ENCODE measurements around the gene GJC2. TPM values are rescaled to one million over a fixed set of nuclear protein-coding genes. Genes with fewer than 3 reads are reported as not detected.

The GJC2 gene
- polyA plus RNA-seq, 2 of the 4 experiments (the other 2 are of a cell fraction): 0.09 to 0.48 TPM

DNA sequence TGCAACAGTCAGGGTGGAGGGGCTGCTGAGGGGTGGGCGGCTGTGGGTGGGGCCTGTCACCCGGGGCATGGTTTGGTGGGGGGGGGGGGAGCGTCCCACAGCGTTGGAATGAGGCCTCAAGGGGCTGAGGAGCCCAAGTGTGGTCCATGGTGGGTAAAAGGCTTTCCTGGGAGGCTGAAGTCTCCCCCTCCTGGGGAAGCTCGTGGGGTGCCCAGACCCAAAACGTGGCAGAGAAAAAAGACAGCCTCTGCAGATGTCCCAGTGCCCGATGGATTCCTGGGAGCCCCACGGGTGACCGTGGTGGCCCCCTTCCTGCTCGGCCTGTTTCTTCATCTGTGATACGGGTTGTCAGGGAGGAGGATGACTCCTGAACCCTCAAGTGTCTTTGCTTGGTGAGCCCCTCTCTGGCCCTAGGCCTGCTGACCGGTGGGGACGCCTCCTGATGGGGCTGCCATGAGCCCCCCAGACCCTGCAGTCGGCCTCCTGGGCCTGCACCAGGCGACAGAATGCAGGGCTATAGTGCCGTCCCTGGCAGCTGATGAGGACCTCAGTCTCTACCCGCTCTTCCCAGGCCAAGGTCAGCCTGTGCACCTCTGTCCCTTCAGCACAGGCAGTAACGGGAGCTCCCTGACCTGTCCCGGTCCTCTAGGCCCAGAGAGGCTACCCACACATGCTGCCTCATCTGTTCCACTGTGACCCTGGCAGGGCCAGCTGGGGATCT is 59.3 kb downstream of the GJC2 start:
- Histone ChIP-seq H3K4me1 (peaks cover 22% of the 10 kb centered on the region), H3K27ac (peak overlapping the region; percentile 68 to 86; a peak in 5 of 6 replicates), H3K4me2 (no peak overlapping the region; the same call in 2 of the 3 replicates), H3K4me3 (no peak overlapping the region), H3K9me3 (no peaks in the 10 kb centered on the region)
- ATAC-seq: no peak
- FAIRE-seq: no peak
- WGBS (ENCODE audit: missing lambda C conversion rate): 91% methylated on average over 12 of the region's 19 CpGs
- TF ChIP-seq CBX2 (IDR thresholded peaks at IDR 0.05; ENCODE audit: borderline replicate concordance, low read depth): no peak
- no peak for TF ChIP-seq ZC3H11A (IDR thresholded peaks at IDR 0.05)
- TF ChIP-seq, protein P1, sequence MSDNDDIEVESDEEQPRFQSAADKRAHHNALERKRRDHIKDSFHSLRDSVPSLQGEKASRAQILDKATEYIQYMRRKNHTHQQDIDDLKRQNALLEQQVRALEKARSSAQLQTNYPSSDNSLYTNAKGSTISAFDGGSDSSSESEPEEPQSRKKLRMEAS (IDR thresholded peaks at IDR 0.05): no peak
- no peak for TF ChIP-seq NFE2L2 (conservative IDR thresholded peaks at IDR 0.05; ENCODE audit: low read length)
- TF ChIP-seq NR3C1 (IDR thresholded peaks at IDR 0.05): no peak
- TF ChIP-seq JUNB (IDR thresholded peaks at IDR 0.05): no peak
- TF ChIP-seq RARB (CRISPR knock-in tag; IDR thresholded peaks at IDR 0.05): no peak
- TF ChIP-seq, protein P2, sequence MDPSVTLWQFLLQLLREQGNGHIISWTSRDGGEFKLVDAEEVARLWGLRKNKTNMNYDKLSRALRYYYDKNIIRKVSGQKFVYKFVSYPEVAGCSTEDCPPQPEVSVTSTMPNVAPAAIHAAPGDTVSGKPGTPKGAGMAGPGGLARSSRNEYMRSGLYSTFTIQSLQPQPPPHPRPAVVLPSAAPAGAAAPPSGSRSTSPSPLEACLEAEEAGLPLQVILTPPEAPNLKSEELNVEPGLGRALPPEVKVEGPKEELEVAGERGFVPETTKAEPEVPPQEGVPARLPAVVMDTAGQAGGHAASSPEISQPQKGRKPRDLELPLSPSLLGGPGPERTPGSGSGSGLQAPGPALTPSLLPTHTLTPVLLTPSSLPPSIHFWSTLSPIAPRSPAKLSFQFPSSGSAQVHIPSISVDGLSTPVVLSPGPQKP (IDR thresholded peaks at IDR 0.05; ENCODE audit: low read depth, low read length): no peak
- TF ChIP-seq, protein P3, sequence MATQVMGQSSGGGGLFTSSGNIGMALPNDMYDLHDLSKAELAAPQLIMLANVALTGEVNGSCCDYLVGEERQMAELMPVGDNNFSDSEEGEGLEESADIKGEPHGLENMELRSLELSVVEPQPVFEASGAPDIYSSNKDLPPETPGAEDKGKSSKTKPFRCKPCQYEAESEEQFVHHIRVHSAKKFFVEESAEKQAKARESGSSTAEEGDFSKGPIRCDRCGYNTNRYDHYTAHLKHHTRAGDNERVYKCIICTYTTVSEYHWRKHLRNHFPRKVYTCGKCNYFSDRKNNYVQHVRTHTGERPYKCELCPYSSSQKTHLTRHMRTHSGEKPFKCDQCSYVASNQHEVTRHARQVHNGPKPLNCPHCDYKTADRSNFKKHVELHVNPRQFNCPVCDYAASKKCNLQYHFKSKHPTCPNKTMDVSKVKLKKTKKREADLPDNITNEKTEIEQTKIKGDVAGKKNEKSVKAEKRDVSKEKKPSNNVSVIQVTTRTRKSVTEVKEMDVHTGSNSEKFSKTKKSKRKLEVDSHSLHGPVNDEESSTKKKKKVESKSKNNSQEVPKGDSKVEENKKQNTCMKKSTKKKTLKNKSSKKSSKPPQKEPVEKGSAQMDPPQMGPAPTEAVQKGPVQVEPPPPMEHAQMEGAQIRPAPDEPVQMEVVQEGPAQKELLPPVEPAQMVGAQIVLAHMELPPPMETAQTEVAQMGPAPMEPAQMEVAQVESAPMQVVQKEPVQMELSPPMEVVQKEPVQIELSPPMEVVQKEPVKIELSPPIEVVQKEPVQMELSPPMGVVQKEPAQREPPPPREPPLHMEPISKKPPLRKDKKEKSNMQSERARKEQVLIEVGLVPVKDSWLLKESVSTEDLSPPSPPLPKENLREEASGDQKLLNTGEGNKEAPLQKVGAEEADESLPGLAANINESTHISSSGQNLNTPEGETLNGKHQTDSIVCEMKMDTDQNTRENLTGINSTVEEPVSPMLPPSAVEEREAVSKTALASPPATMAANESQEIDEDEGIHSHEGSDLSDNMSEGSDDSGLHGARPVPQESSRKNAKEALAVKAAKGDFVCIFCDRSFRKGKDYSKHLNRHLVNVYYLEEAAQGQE (IDR thresholded peaks at IDR 0.05): no peak
- no peak for TF ChIP-seq HEYL (CRISPR knock-in tag; IDR thresholded peaks at IDR 0.05)
- TF ChIP-seq SMC3 (IDR thresholded peaks at IDR 0.05): no peak
- no peak for TF ChIP-seq HOXB5 (CRISPR knock-in tag; IDR thresholded peaks at IDR 0.05)
- no peak for TF ChIP-seq FOSB (CRISPR knock-in tag; IDR thresholded peaks at IDR 0.05)
- no peak for TF ChIP-seq PHF8 (IDR thresholded peaks at IDR 0.05; ENCODE audit: borderline replicate concordance, low read depth)
- TF ChIP-seq, protein P4, sequence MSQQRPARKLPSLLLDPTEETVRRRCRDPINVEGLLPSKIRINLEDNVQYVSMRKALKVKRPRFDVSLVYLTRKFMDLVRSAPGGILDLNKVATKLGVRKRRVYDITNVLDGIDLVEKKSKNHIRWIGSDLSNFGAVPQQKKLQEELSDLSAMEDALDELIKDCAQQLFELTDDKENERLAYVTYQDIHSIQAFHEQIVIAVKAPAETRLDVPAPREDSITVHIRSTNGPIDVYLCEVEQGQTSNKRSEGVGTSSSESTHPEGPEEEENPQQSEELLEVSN (IDR thresholded peaks at IDR 0.05; ENCODE audit: borderline replicate concordance, low read depth): no peak
- TF ChIP-seq, protein P5, sequence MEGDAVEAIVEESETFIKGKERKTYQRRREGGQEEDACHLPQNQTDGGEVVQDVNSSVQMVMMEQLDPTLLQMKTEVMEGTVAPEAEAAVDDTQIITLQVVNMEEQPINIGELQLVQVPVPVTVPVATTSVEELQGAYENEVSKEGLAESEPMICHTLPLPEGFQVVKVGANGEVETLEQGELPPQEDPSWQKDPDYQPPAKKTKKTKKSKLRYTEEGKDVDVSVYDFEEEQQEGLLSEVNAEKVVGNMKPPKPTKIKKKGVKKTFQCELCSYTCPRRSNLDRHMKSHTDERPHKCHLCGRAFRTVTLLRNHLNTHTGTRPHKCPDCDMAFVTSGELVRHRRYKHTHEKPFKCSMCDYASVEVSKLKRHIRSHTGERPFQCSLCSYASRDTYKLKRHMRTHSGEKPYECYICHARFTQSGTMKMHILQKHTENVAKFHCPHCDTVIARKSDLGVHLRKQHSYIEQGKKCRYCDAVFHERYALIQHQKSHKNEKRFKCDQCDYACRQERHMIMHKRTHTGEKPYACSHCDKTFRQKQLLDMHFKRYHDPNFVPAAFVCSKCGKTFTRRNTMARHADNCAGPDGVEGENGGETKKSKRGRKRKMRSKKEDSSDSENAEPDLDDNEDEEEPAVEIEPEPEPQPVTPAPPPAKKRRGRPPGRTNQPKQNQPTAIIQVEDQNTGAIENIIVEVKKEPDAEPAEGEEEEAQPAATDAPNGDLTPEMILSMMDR (IDR thresholded peaks at IDR 0.05): no peak
- no peak for TF ChIP-seq ZSCAN20 (CRISPR knock-in tag; IDR thresholded peaks at IDR 0.05)
- no peak for DNase-seq (ENCODE audit: low read depth in 1 of 2, low spot score in 1 of 2)
- ChIA-PET CTCF (no interaction called here), POLR2A (no interaction called here)

Small RNA genes within 50 kb of the gene (small RNA-seq; reads per million reads assigned to genes)
- 0 reads per million in 6 experiments for gene AL359510.1

Other genes starting within 250 kb of the GJC2 start
- gene WNT9A, start 202.0 kb upstream of the GJC2 start, polyA plus RNA-seq (2011; rRNA removed): 0.75 and 0.86 TPM in 2 replicates
- gene WNT9A, start 202.0 kb upstream of the GJC2 start, polyA plus RNA-seq (2017; fragmentation: RNase III; extraction: RNeasy Plus Mini Kit Qiagen cat#74134 plus additional on column Dnase treatment): 1.2 TPM in 3 replicates
- gene WNT3A, start 142.9 kb upstream of the GJC2 start, polyA plus RNA-seq (2011; rRNA removed): not detected in 2 replicates
- gene WNT3A, start 142.9 kb upstream of the GJC2 start, polyA plus RNA-seq (2017; fragmentation: RNase III; extraction: RNeasy Plus Mini Kit Qiagen cat#74134 plus additional on column Dnase treatment): not detected in 3 replicates
- 333 and 376 TPM in 2 replicates for gene ARF1, start 67.2 kb upstream of the GJC2 start, polyA plus RNA-seq (2011; rRNA removed)
- gene ARF1, start 67.2 kb upstream of the GJC2 start, polyA plus RNA-seq (2017; fragmentation: RNase III; extraction: RNeasy Plus Mini Kit Qiagen cat#74134 plus additional on column Dnase treatment): 297 to 313 TPM (median 308 TPM) in 3 replicates
- 8.2 and 9.8 TPM in 2 replicates for gene C1orf35, start 46.6 kb upstream of the GJC2 start, polyA plus RNA-seq (2011; rRNA removed)
- 27.3 to 29.0 TPM (median 28.9 TPM) in 3 replicates for gene C1orf35, start 46.6 kb upstream of the GJC2 start, polyA plus RNA-seq (2017; fragmentation: RNase III; extraction: RNeasy Plus Mini Kit Qiagen cat#74134 plus additional on column Dnase treatment)
- gene MRPL55, start 40.6 kb upstream of the GJC2 start, polyA plus RNA-seq (2011; rRNA removed): 54.2 and 59.7 TPM in 2 replicates
- 74.2 to 80.0 TPM (median 75.6 TPM) in 3 replicates for gene MRPL55, start 40.6 kb upstream of the GJC2 start, polyA plus RNA-seq (2017; fragmentation: RNase III; extraction: RNeasy Plus Mini Kit Qiagen cat#74134 plus additional on column Dnase treatment)
- gene GUK1, start 9.7 kb upstream of the GJC2 start, polyA plus RNA-seq (2011; rRNA removed): 65.2 and 88.9 TPM in 2 replicates
- gene GUK1, start 9.7 kb upstream of the GJC2 start, polyA plus RNA-seq (2017; fragmentation: RNase III; extraction: RNeasy Plus Mini Kit Qiagen cat#74134 plus additional on column Dnase treatment): 106 to 109 TPM (median 107 TPM) in 3 replicates
- 1.5 TPM in 2 replicates for gene IBA57, start 15.9 kb downstream of the GJC2 start, polyA plus RNA-seq (2011; rRNA removed)
- 2.2 to 3.1 TPM (median 2.6 TPM) in 3 replicates for gene IBA57, start 15.9 kb downstream of the GJC2 start, polyA plus RNA-seq (2017; fragmentation: RNase III; extraction: RNeasy Plus Mini Kit Qiagen cat#74134 plus additional on column Dnase treatment)
- gene OBSCN, start 58.1 kb downstream of the GJC2 start, polyA plus RNA-seq (2011; rRNA removed): 3.1 and 5.7 TPM in 2 replicates
- gene OBSCN, start 58.1 kb downstream of the GJC2 start, polyA plus RNA-seq (2017; fragmentation: RNase III; extraction: RNeasy Plus Mini Kit Qiagen cat#74134 plus additional on column Dnase treatment): 5.7 to 6.8 TPM (median 6.5 TPM) in 3 replicates

Data from A549 (cell line).